Fibroblast of the aortic adventitia (primary cell): Measurements from ENCODE around the gene PDE6G. TPM values are rescaled to one million over a fixed set of nuclear protein-coding genes. Genes with fewer than 3 reads are reported as not detected.
"Not testable (repeated sequence)": the region's sequence is repeated elsewhere in the genome, so short reads cannot be mapped to it uniquely, and the experiment has no call there.

Experiments used
- DNase-seq: peaks from one replicate; pipeline ENCODE4 v3.0.0-alpha.2; 2010; ENCODE audit warnings: low read depth
- H3K4me3 ChIP-seq: 2 replicates; pipeline ENCODE4 v1.5.1; 2011; ENCODE audit warnings: low read depth, mild to moderate bottlenecking, control low read depth, low read length, moderate library complexity
- total RNA-seq: library from RNA; depleted of rRNA; stranded (reverse); fragments of >200 nt; gene quantifications from 2 replicates; pipeline ENCODE4 v1.2.3, GENCODE V29; 2012; ENCODE audit warnings: low replicate concordance
- TF ChIP-seq, protein P1 (sequence below): IDR thresholded peaks from 2 replicates; pipeline ENCODE4 v1.5.1; 2011; ENCODE audit warnings: mild to moderate bottlenecking, low read length, control low read depth, inconsistent platforms; ENCODE audit not compliant: insufficient read depth

The PDE6G gene
- total RNA-seq, 1 donor, result 0.63 TPM

DNA sequence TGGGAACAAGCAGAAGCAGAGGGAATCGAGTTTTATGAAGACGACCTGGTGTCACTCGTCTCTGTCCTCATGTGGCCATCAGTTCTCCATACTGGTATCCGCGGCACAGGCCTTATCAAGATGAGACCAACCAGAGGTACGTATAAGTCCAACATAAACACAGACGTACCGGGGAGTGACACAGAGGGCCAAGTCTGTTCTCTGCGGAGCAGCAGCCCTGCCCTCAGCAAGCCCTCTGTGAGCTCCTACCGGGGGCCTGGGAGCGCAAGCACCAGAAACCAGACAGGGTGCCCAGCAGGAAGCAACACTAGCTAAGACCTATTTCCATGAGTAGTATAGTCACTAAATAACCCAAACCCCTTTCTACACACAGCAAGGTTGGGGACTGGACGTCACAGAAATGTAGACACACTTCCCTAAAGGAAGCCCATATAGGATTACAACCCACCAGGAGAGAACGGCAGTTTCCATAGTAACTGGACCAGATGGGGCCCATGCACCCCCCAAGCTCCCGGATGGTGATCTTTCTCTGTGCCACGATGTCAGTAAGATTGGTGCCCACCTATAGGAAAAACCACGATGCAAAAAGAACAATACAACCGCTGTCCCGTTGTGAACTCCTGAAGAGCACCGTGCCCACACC lies 26.3 kb upstream of the PDE6G start:
- TF ChIP-seq, protein P1, sequence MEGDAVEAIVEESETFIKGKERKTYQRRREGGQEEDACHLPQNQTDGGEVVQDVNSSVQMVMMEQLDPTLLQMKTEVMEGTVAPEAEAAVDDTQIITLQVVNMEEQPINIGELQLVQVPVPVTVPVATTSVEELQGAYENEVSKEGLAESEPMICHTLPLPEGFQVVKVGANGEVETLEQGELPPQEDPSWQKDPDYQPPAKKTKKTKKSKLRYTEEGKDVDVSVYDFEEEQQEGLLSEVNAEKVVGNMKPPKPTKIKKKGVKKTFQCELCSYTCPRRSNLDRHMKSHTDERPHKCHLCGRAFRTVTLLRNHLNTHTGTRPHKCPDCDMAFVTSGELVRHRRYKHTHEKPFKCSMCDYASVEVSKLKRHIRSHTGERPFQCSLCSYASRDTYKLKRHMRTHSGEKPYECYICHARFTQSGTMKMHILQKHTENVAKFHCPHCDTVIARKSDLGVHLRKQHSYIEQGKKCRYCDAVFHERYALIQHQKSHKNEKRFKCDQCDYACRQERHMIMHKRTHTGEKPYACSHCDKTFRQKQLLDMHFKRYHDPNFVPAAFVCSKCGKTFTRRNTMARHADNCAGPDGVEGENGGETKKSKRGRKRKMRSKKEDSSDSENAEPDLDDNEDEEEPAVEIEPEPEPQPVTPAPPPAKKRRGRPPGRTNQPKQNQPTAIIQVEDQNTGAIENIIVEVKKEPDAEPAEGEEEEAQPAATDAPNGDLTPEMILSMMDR, result no peak
- peak overlapping the region; percentile 91 for H3K4me3 ChIP-seq
- peak; percentile 11 for DNase-seq

DNA sequence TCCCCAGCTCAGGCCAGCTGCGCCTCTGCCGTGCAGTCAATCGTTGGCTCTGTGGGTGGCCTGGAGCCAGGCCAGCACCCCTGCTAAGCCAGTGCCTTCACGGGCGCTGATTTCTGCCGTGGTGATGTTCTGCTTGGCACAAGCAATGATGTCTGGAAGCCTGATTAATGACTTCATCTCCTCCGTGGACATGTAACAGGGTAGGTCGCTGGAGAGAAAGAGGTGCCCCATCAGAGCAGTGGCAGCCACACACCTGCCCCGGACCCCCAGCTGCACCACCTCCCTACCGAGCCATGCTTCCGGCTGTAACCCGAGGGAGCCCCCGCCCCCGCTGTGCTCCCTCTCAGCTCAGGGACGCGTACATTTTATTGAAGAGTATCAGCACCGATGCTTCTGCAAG lies 25.3 kb upstream of the PDE6G start:
- TF ChIP-seq, protein P1, result no peak
- H3K4me3 ChIP-seq, result no peak overlapping the region
- no peak for DNase-seq

DNA sequence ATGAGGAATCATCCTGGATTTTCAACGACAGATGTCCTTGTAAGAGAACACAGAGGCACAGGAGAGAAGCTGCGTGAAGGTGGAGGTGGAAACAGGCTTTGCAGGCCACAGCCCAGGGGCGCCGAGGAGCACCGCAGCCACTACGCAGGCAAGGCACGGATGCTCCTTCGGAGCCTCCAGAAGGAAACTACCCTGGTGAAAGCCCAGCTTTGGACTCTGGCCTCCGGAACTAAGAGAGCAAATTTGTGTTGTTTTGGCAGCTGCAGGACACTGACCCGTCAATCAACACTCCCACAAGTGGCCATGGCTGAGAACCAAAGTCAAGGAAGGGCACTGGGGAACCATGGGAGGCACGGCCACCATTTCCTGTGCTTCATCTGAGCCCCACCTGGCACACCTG lies 23.8 kb upstream of the PDE6G start:
- H3K4me3 ChIP-seq, result no peak overlapping the region
- TF ChIP-seq, protein P1, result no peak
- no peak for DNase-seq

DNA sequence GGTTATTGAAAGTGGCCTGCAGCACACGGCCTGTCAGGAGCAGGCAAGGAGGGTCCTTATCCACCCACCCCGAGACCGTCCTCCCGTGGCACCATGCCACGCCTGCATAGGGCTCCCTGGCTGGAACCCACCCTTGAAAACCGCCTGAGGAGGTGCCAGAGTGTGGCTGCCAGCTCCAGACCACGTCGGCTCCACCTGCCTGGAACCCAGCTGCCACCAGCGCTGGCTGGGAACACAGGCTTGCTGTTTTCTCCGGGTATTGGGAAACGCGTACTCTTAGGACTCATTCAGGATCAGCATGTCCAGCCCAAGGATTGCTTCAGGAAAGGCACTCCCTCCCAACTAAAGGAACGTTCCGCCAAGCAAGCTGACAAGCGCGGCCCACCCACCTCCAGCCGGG lies 20.6 kb upstream of the PDE6G start:
- TF ChIP-seq, protein P1, result no peak
- no peak overlapping the region for H3K4me3 ChIP-seq
- DNase-seq, result no peak

DNA sequence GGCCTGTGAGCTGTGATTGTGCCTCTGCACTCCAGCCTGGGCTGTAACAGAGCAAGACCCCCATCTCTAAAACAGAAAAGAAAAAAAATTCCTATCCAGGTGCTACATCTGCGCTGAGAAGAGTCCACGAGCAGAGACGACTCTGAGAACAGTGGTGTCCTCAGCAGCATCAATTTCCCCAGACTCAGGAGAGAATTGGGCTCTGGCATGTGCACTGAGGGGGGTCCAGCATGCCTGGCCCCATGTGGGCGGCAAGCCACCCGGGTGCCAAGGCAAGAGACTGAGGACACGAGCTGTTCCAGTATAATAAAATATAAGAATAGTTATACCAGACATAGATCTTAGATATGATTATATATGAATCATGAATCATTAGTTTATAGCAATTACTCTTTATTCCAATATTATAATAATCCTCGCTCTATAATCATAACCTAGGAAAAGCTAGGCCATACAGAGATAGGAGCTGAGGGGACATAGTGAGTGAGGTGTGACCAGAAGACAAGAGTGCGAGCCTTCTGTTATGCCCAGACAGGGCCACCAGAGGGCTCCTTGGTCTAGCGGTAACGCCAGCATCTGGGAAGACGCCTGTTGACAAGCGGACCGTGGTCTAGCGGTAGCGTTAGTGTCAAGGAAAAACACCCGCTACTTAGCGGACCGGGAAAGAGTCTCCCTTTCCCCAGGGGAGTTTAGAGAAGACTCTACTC lies 19.3 kb upstream of the PDE6G start:
- peak; percentile 43 for DNase-seq
- not testable (repeated sequence) for H3K4me3 ChIP-seq
- TF ChIP-seq, protein P1, result peak; percentile 55

DNA sequence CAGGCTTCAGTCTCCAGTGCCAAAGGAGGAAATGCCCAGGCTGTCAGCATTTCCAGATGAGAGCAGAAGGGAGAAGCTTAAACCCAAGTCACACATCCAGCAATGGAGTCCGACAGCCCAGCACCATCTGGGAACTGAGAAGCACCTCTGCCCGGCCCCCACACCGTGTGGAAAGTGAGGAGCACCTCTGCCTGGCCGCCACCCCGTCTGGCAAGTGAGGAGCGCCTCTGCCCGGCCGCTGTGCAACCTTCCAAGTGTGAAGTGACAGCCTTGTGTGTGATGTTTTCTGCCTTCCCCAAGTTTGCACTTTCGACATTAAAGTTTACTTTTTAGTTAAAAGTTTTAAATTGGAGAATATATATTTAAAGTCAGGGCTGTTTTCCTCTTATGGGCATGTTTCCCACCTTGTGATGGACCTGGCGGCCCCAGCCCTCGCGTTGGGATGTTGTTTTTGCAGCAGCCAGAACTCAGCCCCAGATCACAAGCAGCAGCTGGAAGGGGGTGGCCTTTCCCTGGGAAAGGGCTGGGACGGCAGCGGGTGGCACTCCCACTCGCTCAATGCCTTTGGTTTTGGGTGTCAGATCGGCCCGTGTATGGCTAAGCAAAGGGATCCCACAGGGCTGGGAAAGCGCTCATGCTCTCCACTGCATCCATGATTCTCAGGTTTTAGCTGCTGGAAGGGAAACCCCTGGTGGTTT lies 17.4 kb upstream of the PDE6G start:
- TF ChIP-seq, protein P1, result no peak
- no peak for DNase-seq
- no peak overlapping the region for H3K4me3 ChIP-seq
